H9 (cell line): Measurements from ENCODE around the gene ZNF646. TPM values are rescaled to one million over a fixed set of nuclear protein-coding genes. Genes with fewer than 3 reads are reported as not detected.

ENCODE experiments used
- DNase-seq: peaks from one replicate; pipeline ENCODE4 v3.0.0-alpha.2; 2017
- H2AFZ ChIP-seq: one replicate; pipeline ENCODE4 v1.6.1; 2013; ENCODE audit warnings: mild to moderate bottlenecking, low read length, control low read depth, moderate library complexity
- H2AK5ac ChIP-seq: 2 replicates; pipeline ENCODE4 v1.6.1; 2013; ENCODE audit warnings: low read length, control low read depth, mixed read lengths; ENCODE audit not compliant: insufficient read length
- H2BK120ac ChIP-seq: one replicate; pipeline ENCODE4 v1.6.1; 2013; ENCODE audit warnings: low read depth, mild to moderate bottlenecking, low read length, control low read depth, inconsistent platforms; ENCODE audit not compliant: poor library complexity, severe bottlenecking
- H2BK12ac ChIP-seq: 2 replicates; pipeline ENCODE4 v1.6.1; 2013; ENCODE audit warnings: low read length, control low read depth, mixed read lengths, low read depth; ENCODE audit not compliant: insufficient read length
- H2BK15ac ChIP-seq: 2 replicates; pipeline ENCODE4 v1.6.1; 2013; ENCODE audit warnings: low read depth, low read length, control low read depth
- H2BK20ac ChIP-seq: one replicate; pipeline ENCODE4 v1.6.1; 2013; ENCODE audit warnings: low read depth, mild to moderate bottlenecking, low read length, control low read depth, inconsistent platforms; ENCODE audit not compliant: poor library complexity, severe bottlenecking
- H2BK5ac ChIP-seq: 2 replicates; pipeline ENCODE4 v1.6.1; 2013; ENCODE audit warnings: low read length, control low read depth, mixed read lengths; ENCODE audit not compliant: insufficient read length
- H3K14ac ChIP-seq: 2 replicates; pipeline ENCODE4 v1.6.1; 2013; ENCODE audit warnings: low read length, control low read depth; ENCODE audit not compliant: insufficient read depth
- H3K18ac ChIP-seq: 2 replicates; pipeline ENCODE4 v1.6.1; 2013; ENCODE audit warnings: low read depth, mild to moderate bottlenecking, mixed read lengths, low read length, control low read depth; ENCODE audit not compliant: insufficient read length
- H3K23ac ChIP-seq: 2 replicates; pipeline ENCODE4 v1.6.1; 2013; ENCODE audit warnings: low read length, control low read depth, mixed read lengths, low read depth; ENCODE audit not compliant: insufficient read length
- H3K23me2 ChIP-seq: 2 replicates; pipeline ENCODE4 v1.6.1; 2013; ENCODE audit warnings: low read depth, mild to moderate bottlenecking, mixed read lengths, low read length, control low read depth; ENCODE audit not compliant: insufficient read length, poor library complexity, severe bottlenecking
- H3K27ac ChIP-seq: 2 replicates; pipeline ENCODE4 v1.5.1; 2013; ENCODE audit warnings: low read length, control low read depth, mixed read lengths, low read depth; ENCODE audit not compliant: insufficient read length
- H3K27me3 ChIP-seq: 2 replicates; pipeline ENCODE4 v1.6.1; 2013; ENCODE audit warnings: low read length, control low read depth, inconsistent platforms; ENCODE audit not compliant: insufficient read depth
- H3K4ac ChIP-seq: 2 replicates; pipeline ENCODE4 v1.6.1; 2013; ENCODE audit warnings: low read depth, mild to moderate bottlenecking, control low read depth, inconsistent platforms, low read length, moderate library complexity
- H3K4me1 ChIP-seq: 2 replicates; pipeline ENCODE4 v1.6.1; 2013; ENCODE audit warnings: low read length, control low read depth, inconsistent platforms; ENCODE audit not compliant: insufficient read depth
- H3K4me2 ChIP-seq: 2 replicates; pipeline ENCODE4 v1.6.1; 2013; ENCODE audit warnings: low read length, control low read depth, mixed read lengths; ENCODE audit not compliant: insufficient read length, insufficient read depth
- H3K56ac ChIP-seq: 2 replicates; pipeline ENCODE4 v1.6.1; 2013; ENCODE audit warnings: low read depth, mild to moderate bottlenecking, mixed read lengths, low read length, control low read depth; ENCODE audit not compliant: insufficient read length
- H3K79me1 ChIP-seq: 2 replicates; pipeline ENCODE4 v1.6.1; 2013; ENCODE audit warnings: low read depth, mild to moderate bottlenecking, moderate library complexity, low read length, control low read depth, inconsistent platforms; ENCODE audit not compliant: insufficient read depth, poor library complexity, severe bottlenecking
- H3K79me2 ChIP-seq: 2 replicates; pipeline ENCODE4 v1.6.1; 2013; ENCODE audit warnings: low read length, control low read depth, inconsistent platforms; ENCODE audit not compliant: insufficient read depth
- H3K9ac ChIP-seq: 2 replicates; pipeline ENCODE4 v1.6.1; 2013; ENCODE audit warnings: low read length, control low read depth, mixed read lengths; ENCODE audit not compliant: insufficient read length; ENCODE audit errors: extremely low read depth
- H3K9me3 ChIP-seq: one replicate; pipeline ENCODE4 v1.6.1; 2013; ENCODE audit warnings: low read depth, low read length, inconsistent platforms; ENCODE audit not compliant: control insufficient read depth
- H3T11ph ChIP-seq: one replicate; pipeline ENCODE4 v1.6.1; 2013; ENCODE audit warnings: mild to moderate bottlenecking, low read length, control low read depth, inconsistent platforms
- H4K20me1 ChIP-seq: one replicate; pipeline ENCODE4 v1.6.1; 2013; ENCODE audit not compliant: control insufficient read depth, insufficient read length, insufficient read depth
- H4K5ac ChIP-seq: 2 replicates; pipeline ENCODE4 v1.6.1; 2013; ENCODE audit warnings: low read depth, mild to moderate bottlenecking, mixed read lengths, low read length, control low read depth; ENCODE audit not compliant: insufficient read length
- H4K8ac ChIP-seq: replicated peaks from 2 replicates; pipeline ENCODE4 v1.6.1; 2013; ENCODE audit warnings: low read length, control low read depth, mixed read lengths, low read depth; ENCODE audit not compliant: insufficient read length
- H4K91ac ChIP-seq: 2 replicates; pipeline ENCODE4 v1.6.1; 2013; ENCODE audit warnings: low read depth, mild to moderate bottlenecking, moderate library complexity, mixed read lengths, low read length, control low read depth; ENCODE audit not compliant: insufficient read length
- H3K27ac Mint-ChIP-seq, 3 experiments: 2 replicates in 2 of 3; 3 replicates in 1 of 3; pipeline ENCODE4 v1.8.0; 2020 to 2021; ENCODE audit warnings: mixed read lengths in 3 of 3, mild to moderate bottlenecking in 1 of 3, moderate library complexity in 1 of 3
- H3K27me3 Mint-ChIP-seq: 2 replicates; pipeline ENCODE4 v1.8.0; 2021; ENCODE audit warnings: low read depth, mild to moderate bottlenecking, moderate library complexity, mixed read lengths
- H3K36me3 Mint-ChIP-seq, 3 experiments: 2 replicates in 2 of 3; 3 replicates in 1 of 3; pipeline ENCODE4 v1.8.0; 2020 to 2021; ENCODE audit warnings: low read depth in 3 of 3, mixed read lengths in 3 of 3; ENCODE audit not compliant: insufficient read depth in 1 of 3
- H3K4me1 Mint-ChIP-seq, 2 experiments: 2 replicates each; pipeline ENCODE4 v1.8.0; 2020; ENCODE audit warnings: mixed read lengths in 2 of 2
- H3K4me3 Mint-ChIP-seq, 2 experiments: 2 replicates in 1 of 2; 3 replicates in 1 of 2; pipeline ENCODE4 v1.8.0; 2020 to 2021; ENCODE audit warnings: mild to moderate bottlenecking in 2 of 2, mixed read lengths in 2 of 2, moderate library complexity in 1 of 2
- H3K9me3 Mint-ChIP-seq, 2 experiments: 2 replicates in 1 of 2; 3 replicates in 1 of 2; pipeline ENCODE4 v1.8.0; 2020; ENCODE audit warnings: mild to moderate bottlenecking in 2 of 2, mixed read lengths in 2 of 2, moderate library complexity in 1 of 2
- CTCF ChIP-seq: fragments of 200-600 bp; sonication (generic); conservative IDR thresholded peaks from 3 replicates; pipeline ENCODE4 v1.8.0; 2021; ENCODE audit warnings: antibody characterized with exemption, mild to moderate bottlenecking
- WGBS: extraction: QIAGEN DNeasy Blood & Tissue Kit; methylation state at CpG from one replicate; pipeline ENCODE4 v1.1.7; 2013; ENCODE audit warnings: missing lambda C conversion rate, low lambda C conversion rate, mixed read lengths; ENCODE audit not compliant: insufficient read length; ENCODE audit errors: extremely low coverage; 5-methylcytosine and 5-hydroxymethylcytosine counted together
- total RNA-seq: library from RNA; stranded (reverse); gene quantifications from 2 replicates; pipeline ENCODE4 v1.2.1, GENCODE V29; 2021

ZNF646 gene
- total RNA-seq, 1 experiment from 2014 or later, result 29.2 TPM

GRCh38 chr16:31110106-31111034, 36.1 kb downstream of the ZNF646 start:
- no peaks in the 10 kb centered on the region; the same call in 1 of the 2 replicates for H3K27me3 Mint-ChIP-seq
- no peak overlapping the region for H2AFZ ChIP-seq
- H2BK12ac ChIP-seq, result no peak overlapping the region
- H3K79me2 ChIP-seq, result no peaks in the 10 kb centered on the region; the same call in 1 of the 2 replicates
- H2AK5ac ChIP-seq, result no peak overlapping the region
- H3K79me1 ChIP-seq, result no peaks in the 10 kb centered on the region
- TF ChIP-seq CTCF, result no peak
- no peak overlapping the region for H3K9ac ChIP-seq
- H2BK15ac ChIP-seq, result no peak overlapping the region
- peaks cover 8% of the 10 kb centered on the region for H3K23me2 ChIP-seq
- no peak overlapping the region for H3K23ac ChIP-seq
- no peak overlapping the region for H4K8ac ChIP-seq
- H3K27ac ChIP-seq, result no peak overlapping the region
- no peak overlapping the region for H2BK20ac ChIP-seq
- no peak overlapping the region for H4K91ac ChIP-seq
- peaks cover 19 to 37% (median 33%) of the 10 kb centered on the region in 3 experiments for H3K36me3 Mint-ChIP-seq
- H3K18ac ChIP-seq, result no peak overlapping the region
- no peak overlapping the region for H3K27ac Mint-ChIP-seq
- H3K9me3 ChIP-seq, result no peaks in the 10 kb centered on the region
- H3K4me2 ChIP-seq, result no peak overlapping the region
- no peak overlapping the region for H4K5ac ChIP-seq
- no peak overlapping the region for H3K56ac ChIP-seq
- no peaks in the 10 kb centered on the region; a peak in 2 of 5 replicates for H3K9me3 Mint-ChIP-seq
- peak overlapping the region; percentile 54 to 83; a peak in 4 of 5 replicates for H3K4me3 Mint-ChIP-seq
- H2BK5ac ChIP-seq, result no peak overlapping the region
- no peaks in the 10 kb centered on the region for H3K4me1 ChIP-seq
- no peak overlapping the region for H3T11ph ChIP-seq
- no peak overlapping the region for H3K4ac ChIP-seq
- no peaks in the 10 kb centered on the region for H4K20me1 ChIP-seq
- no peak overlapping the region for H2BK120ac ChIP-seq
- H3K14ac ChIP-seq, result no peak overlapping the region
- DNase-seq, result no peak
- no CpG with 5 or more reads among the region's 26 CpGs for WGBS
- peaks cover 9 to 14% of the 10 kb centered on the region in 2 experiments for H3K4me1 Mint-ChIP-seq
- H3K27me3 ChIP-seq, result no peaks in the 10 kb centered on the region; the same call in 1 of the 2 replicates
